HEK293 (cell line): ENCODE measurements around the gene LBX2.

Source experiments
- BCL11B ChIP-seq: fragments of 450-650 bp; formaldehyde crosslinking; IDR thresholded peaks from 2 replicates; pipeline ENCODE4 v1.5.1; 2016; ENCODE audit warnings: low read depth, missing biosample characterization, missing genetic modification characterization
- GLIS2 ChIP-seq: fragments of 450-650 bp; formaldehyde crosslinking; IDR thresholded peaks from 2 replicates; pipeline ENCODE4 v1.5.1; 2016; ENCODE audit warnings: missing biosample characterization, missing genetic modification characterization
- SP2 ChIP-seq: fragments of 450-650 bp; formaldehyde crosslinking; IDR thresholded peaks from 2 replicates; pipeline ENCODE4 v1.5.1; 2016; ENCODE audit warnings: missing biosample characterization, missing genetic modification characterization
- YY1 ChIP-seq: fragments of 450-650 bp; formaldehyde crosslinking; IDR thresholded peaks from 2 replicates; pipeline ENCODE4 v1.5.1; 2018; ENCODE audit warnings: missing biosample characterization, missing genetic modification characterization
- ZBTB1 ChIP-seq: fragments of 450-650 bp; formaldehyde crosslinking; IDR thresholded peaks from 2 replicates; pipeline ENCODE4 v1.5.1; 2016; ENCODE audit warnings: missing biosample characterization, missing genetic modification characterization
- ZBTB6 ChIP-seq: fragments of 450-650 bp; formaldehyde crosslinking; IDR thresholded peaks from 2 replicates; pipeline ENCODE4 v1.5.1; 2017; ENCODE audit warnings: missing biosample characterization, missing genetic modification characterization
- ZBTB7A ChIP-seq: fragments of 450-650 bp; formaldehyde crosslinking; IDR thresholded peaks from 2 replicates; pipeline ENCODE4 v1.5.1; 2016; ENCODE audit warnings: low read depth, missing biosample characterization, missing genetic modification characterization
- ZEB2 ChIP-seq: fragments of 450-650 bp; formaldehyde crosslinking; IDR thresholded peaks from 2 replicates; pipeline ENCODE4 v1.5.1; 2016; ENCODE audit warnings: missing biosample characterization, missing genetic modification characterization
- ZFP37 ChIP-seq: fragments of 450-650 bp; formaldehyde crosslinking; IDR thresholded peaks from 2 replicates; pipeline ENCODE4 v1.5.1; 2016; ENCODE audit warnings: missing biosample characterization, missing genetic modification characterization
- ZNF112 ChIP-seq: fragments of 450-650 bp; formaldehyde crosslinking; IDR thresholded peaks from 2 replicates; pipeline ENCODE4 v1.5.0; 2017; ENCODE audit warnings: missing biosample characterization, missing genetic modification characterization
- ZNF114 ChIP-seq: fragments of 450-650 bp; formaldehyde crosslinking; IDR thresholded peaks from 2 replicates; pipeline ENCODE4 v1.5.0; 2017; ENCODE audit warnings: missing biosample characterization, missing genetic modification characterization
- ZNF146 ChIP-seq: fragments of 450-650 bp; formaldehyde crosslinking; IDR thresholded peaks from 2 replicates; pipeline ENCODE4 v1.5.1; 2016; ENCODE audit warnings: missing biosample characterization, missing genetic modification characterization
- ZNF302 ChIP-seq: fragments of 450-650 bp; formaldehyde crosslinking; IDR thresholded peaks from 2 replicates; pipeline ENCODE4 v1.5.1; 2016; ENCODE audit warnings: missing biosample characterization, missing genetic modification characterization, low read depth
- ZNF394 ChIP-seq: fragments of 450-650 bp; formaldehyde crosslinking; IDR thresholded peaks from 2 replicates; pipeline ENCODE4 v1.5.1; 2016; ENCODE audit warnings: missing biosample characterization, missing genetic modification characterization, mild to moderate bottlenecking, moderate library complexity, borderline replicate concordance
- ZNF426 ChIP-seq: fragments of 450-650 bp; formaldehyde crosslinking; IDR thresholded peaks from 2 replicates; pipeline ENCODE4 v1.5.1; 2017; ENCODE audit warnings: missing biosample characterization, missing genetic modification characterization, mild to moderate bottlenecking, inconsistent platforms, moderate library complexity
- ZNF488 ChIP-seq: fragments of 450-650 bp; formaldehyde crosslinking; IDR thresholded peaks from 2 replicates; pipeline ENCODE4 v1.5.1; 2016; ENCODE audit warnings: missing biosample characterization, missing genetic modification characterization
- ZNF513 ChIP-seq: fragments of 450-650 bp; IDR thresholded peaks from 2 replicates; pipeline ENCODE4 v1.5.1; 2018; ENCODE audit warnings: missing biosample characterization, missing genetic modification characterization
- ZNF529 ChIP-seq: fragments of 450-650 bp; formaldehyde crosslinking; IDR thresholded peaks from 2 replicates; pipeline ENCODE4 v1.5.1; 2017; ENCODE audit warnings: missing genetic modification characterization, missing biosample characterization; ENCODE audit not compliant: insufficient replicate concordance
- ZNF610 ChIP-seq: fragments of 450-650 bp; formaldehyde crosslinking; IDR thresholded peaks from 2 replicates; pipeline ENCODE4 v1.5.1; 2016; ENCODE audit warnings: missing biosample characterization, missing genetic modification characterization, borderline replicate concordance
- ZNF623 ChIP-seq: fragments of 450-650 bp; formaldehyde crosslinking; IDR thresholded peaks from 2 replicates; pipeline ENCODE4 v1.5.1; 2016; ENCODE audit warnings: missing biosample characterization, missing genetic modification characterization
- ZNF701 ChIP-seq: fragments of 450-650 bp; formaldehyde crosslinking; IDR thresholded peaks from 2 replicates; pipeline ENCODE4 v1.5.1; 2016; ENCODE audit warnings: missing biosample characterization, missing genetic modification characterization
- ZSCAN5A ChIP-seq: fragments of 450-650 bp; formaldehyde crosslinking; IDR thresholded peaks from 2 replicates; pipeline ENCODE4 v1.5.1; 2016; ENCODE audit warnings: missing biosample characterization, missing genetic modification characterization
- TF ChIP-seq, protein P1 (sequence below): fragments of 450-650 bp; formaldehyde crosslinking; IDR thresholded peaks from 2 replicates; pipeline ENCODE4 v1.5.1; 2016; ENCODE audit warnings: missing biosample characterization, missing genetic modification characterization
- TF ChIP-seq, protein P2 (sequence below): fragments of 450-650 bp; formaldehyde crosslinking; IDR thresholded peaks from 2 replicates; pipeline ENCODE4 v1.5.1; 2016; ENCODE audit warnings: missing biosample characterization, missing genetic modification characterization
- TF ChIP-seq, protein P3 (sequence below): fragments of 450-650 bp; formaldehyde crosslinking; IDR thresholded peaks from 2 replicates; pipeline ENCODE4 v1.5.1; 2016; ENCODE audit warnings: missing biosample characterization, missing genetic modification characterization
- TF ChIP-seq, protein P4 (sequence below): fragments of 450-650 bp; formaldehyde crosslinking; IDR thresholded peaks from 2 replicates; pipeline ENCODE4 v1.5.1; 2016; ENCODE audit warnings: missing biosample characterization, missing genetic modification characterization, borderline replicate concordance

The LBX2 gene

GRCh38 chr2:74481961-74482800 lies 17.2 kb downstream of the LBX2 start (continued):
- TF ChIP-seq, protein P1, sequence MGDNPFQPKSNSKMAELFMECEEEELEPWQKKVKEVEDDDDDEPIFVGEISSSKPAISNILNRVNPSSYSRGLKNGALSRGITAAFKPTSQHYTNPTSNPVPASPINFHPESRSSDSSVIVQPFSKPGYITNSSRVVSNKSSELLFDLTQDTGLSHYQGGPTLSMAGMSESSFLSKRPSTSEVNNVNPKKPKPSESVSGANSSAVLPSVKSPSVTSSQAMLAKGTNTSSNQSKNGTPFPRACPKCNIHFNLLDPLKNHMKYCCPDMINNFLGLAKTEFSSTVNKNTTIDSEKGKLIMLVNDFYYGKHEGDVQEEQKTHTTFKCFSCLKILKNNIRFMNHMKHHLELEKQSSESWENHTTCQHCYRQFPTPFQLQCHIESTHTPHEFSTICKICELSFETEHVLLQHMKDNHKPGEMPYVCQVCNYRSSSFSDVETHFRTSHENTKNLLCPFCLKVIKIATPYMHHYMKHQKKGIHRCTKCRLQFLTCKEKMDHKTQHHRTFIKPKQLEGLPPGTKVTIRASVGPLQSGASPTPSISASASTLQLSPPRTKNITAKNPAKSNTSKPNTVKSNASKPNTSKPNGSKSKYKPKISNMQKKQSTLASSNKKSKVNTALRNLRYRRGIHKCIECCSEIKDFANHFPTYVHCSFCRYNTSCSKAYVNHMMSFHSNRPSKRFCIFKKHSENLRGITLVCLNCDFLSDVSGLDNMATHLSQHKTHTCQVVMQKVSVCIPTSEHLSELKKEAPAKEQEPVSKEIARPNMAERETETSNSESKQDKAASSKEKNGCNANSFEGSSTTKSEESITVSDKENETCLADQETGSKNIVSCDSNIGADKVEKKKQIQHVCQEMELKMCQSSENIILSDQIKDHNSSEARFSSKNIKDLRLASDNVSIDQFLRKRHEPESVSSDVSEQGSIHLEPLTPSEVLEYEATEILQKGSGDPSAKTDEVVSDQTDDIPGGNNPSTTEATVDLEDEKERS (tag by site-specific recombination), result no peak
- TF ChIP-seq ZNF112 (tag by site-specific recombination), result no peak
- TF ChIP-seq BCL11B (tag by site-specific recombination), result no peak
- TF ChIP-seq ZEB2 (tag by site-specific recombination), result no peak
- peak; percentile 85 for TF ChIP-seq GLIS2 (tag by site-specific recombination)
- TF ChIP-seq ZNF513 (tag by site-specific recombination), result no peak
- TF ChIP-seq ZSCAN5A, result no peak
- peak; percentile 23 for TF ChIP-seq SP2 (tag by site-specific recombination)
- no peak for TF ChIP-seq ZBTB1
- TF ChIP-seq ZFP37 (tag by site-specific recombination), result peak; percentile 71
- TF ChIP-seq, protein P2, sequence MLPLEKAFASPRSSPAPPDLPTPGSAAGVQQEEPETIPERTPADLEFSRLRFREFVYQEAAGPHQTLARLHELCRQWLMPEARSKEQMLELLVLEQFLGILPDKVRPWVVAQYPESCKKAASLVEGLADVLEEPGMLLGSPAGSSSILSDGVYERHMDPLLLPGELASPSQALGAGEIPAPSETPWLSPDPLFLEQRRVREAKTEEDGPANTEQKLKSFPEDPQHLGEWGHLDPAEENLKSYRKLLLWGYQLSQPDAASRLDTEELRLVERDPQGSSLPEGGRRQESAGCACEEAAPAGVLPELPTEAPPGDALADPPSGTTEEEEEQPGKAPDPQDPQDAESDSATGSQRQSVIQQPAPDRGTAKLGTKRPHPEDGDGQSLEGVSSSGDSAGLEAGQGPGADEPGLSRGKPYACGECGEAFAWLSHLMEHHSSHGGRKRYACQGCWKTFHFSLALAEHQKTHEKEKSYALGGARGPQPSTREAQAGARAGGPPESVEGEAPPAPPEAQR, result no peak
- no peak for TF ChIP-seq YY1 (tag by site-specific recombination)
- TF ChIP-seq, protein P3, sequence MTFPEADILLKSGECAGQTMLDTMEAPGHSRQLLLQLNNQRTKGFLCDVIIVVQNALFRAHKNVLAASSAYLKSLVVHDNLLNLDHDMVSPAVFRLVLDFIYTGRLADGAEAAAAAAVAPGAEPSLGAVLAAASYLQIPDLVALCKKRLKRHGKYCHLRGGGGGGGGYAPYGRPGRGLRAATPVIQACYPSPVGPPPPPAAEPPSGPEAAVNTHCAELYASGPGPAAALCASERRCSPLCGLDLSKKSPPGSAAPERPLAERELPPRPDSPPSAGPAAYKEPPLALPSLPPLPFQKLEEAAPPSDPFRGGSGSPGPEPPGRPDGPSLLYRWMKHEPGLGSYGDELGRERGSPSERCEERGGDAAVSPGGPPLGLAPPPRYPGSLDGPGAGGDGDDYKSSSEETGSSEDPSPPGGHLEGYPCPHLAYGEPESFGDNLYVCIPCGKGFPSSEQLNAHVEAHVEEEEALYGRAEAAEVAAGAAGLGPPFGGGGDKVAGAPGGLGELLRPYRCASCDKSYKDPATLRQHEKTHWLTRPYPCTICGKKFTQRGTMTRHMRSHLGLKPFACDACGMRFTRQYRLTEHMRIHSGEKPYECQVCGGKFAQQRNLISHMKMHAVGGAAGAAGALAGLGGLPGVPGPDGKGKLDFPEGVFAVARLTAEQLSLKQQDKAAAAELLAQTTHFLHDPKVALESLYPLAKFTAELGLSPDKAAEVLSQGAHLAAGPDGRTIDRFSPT (tag by site-specific recombination), result no peak
- no peak for TF ChIP-seq ZNF610
- TF ChIP-seq, protein P4, sequence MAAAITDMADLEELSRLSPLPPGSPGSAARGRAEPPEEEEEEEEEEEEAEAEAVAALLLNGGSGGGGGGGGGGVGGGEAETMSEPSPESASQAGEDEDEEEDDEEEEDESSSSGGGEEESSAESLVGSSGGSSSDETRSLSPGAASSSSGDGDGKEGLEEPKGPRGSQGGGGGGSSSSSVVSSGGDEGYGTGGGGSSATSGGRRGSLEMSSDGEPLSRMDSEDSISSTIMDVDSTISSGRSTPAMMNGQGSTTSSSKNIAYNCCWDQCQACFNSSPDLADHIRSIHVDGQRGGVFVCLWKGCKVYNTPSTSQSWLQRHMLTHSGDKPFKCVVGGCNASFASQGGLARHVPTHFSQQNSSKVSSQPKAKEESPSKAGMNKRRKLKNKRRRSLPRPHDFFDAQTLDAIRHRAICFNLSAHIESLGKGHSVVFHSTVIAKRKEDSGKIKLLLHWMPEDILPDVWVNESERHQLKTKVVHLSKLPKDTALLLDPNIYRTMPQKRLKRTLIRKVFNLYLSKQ, result no peak
- no peak for TF ChIP-seq ZNF302
- TF ChIP-seq ZBTB6 (tag by site-specific recombination), result no peak
- TF ChIP-seq ZBTB7A (tag by site-specific recombination), result peak; percentile 63
- no peak for TF ChIP-seq ZNF426 (tag by site-specific recombination)
- no peak for TF ChIP-seq ZNF146 (tag by site-specific recombination)
- no peak for TF ChIP-seq ZNF394 (tag by site-specific recombination)
- no peak for TF ChIP-seq ZNF114 (tag by site-specific recombination)
- TF ChIP-seq ZNF701 (tag by site-specific recombination), result no peak
- no peak for TF ChIP-seq ZNF488 (tag by site-specific recombination)
- no peak for TF ChIP-seq ZNF623 (tag by site-specific recombination)
- TF ChIP-seq ZNF529 (tag by site-specific recombination), result no peak
